K562 treated with DMSO at 1 percent for 12 hours (cell line): ENCODE measurements around the gene CEMIP2. TPM values are rescaled to one million over a fixed set of nuclear protein-coding genes. Genes with fewer than 3 reads are reported as not detected.

Experiments used
- total RNA-seq: library from RNA; unstranded; fragments of 300-600 nt; gene quantifications from 2 replicates; pipeline ENCODE4 v1.2.3, GENCODE V29; 2022; ENCODE audit not compliant: insufficient read depth

The CEMIP2 gene, protein sequence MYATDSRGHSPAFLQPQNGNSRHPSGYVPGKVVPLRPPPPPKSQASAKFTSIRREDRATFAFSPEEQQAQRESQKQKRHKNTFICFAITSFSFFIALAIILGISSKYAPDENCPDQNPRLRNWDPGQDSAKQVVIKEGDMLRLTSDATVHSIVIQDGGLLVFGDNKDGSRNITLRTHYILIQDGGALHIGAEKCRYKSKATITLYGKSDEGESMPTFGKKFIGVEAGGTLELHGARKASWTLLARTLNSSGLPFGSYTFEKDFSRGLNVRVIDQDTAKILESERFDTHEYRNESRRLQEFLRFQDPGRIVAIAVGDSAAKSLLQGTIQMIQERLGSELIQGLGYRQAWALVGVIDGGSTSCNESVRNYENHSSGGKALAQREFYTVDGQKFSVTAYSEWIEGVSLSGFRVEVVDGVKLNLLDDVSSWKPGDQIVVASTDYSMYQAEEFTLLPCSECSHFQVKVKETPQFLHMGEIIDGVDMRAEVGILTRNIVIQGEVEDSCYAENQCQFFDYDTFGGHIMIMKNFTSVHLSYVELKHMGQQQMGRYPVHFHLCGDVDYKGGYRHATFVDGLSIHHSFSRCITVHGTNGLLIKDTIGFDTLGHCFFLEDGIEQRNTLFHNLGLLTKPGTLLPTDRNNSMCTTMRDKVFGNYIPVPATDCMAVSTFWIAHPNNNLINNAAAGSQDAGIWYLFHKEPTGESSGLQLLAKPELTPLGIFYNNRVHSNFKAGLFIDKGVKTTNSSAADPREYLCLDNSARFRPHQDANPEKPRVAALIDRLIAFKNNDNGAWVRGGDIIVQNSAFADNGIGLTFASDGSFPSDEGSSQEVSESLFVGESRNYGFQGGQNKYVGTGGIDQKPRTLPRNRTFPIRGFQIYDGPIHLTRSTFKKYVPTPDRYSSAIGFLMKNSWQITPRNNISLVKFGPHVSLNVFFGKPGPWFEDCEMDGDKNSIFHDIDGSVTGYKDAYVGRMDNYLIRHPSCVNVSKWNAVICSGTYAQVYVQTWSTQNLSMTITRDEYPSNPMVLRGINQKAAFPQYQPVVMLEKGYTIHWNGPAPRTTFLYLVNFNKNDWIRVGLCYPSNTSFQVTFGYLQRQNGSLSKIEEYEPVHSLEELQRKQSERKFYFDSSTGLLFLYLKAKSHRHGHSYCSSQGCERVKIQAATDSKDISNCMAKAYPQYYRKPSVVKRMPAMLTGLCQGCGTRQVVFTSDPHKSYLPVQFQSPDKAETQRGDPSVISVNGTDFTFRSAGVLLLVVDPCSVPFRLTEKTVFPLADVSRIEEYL (N-terminal part only)
- 13.0 and 31.3 TPM in 2 replicates for total RNA-seq

DNA sequence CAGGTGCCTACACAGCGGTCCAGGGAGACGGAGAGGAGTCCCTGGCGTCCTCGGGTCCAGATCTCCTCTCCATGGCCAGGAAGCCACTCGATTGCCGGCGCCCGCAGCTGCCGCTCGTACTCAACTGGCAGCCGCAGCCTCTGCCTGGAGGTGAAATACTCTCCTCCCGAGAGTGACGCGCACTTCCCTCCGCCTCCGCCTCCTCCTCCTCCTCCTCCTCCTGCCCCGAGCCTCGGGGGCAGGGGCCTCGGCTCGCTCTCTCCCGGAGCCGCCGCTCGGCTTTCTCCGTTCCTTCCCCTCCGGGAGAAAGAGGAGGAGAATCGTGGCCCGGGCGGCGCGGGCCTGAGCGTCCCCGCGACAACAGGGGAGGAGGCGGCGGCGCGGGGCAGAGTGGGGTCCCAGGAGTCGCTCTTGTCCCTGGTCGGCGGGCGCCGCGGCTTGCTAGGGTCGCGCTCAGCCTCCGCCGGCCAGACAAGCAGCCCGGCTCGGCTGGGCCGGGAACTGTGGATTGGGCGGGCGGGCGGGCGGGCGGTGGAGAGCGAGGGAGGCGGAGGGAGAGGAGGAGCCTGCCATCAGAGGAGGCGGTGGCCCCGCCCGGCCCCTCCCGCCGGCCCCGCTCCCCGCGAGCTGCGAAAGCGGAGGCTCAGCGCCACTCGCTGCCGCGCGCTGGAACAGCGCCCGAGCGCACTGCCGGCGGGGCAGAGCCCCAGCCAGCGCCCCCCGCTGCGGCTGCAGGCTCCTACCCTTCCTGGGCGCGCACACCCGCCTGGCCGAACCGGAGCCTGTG, at the start of gene CEMIP2:
CEMIP2 (minus strand) TSS at position 126 of the 787 bp plus-strand sequence. CDS start 18,140 bp downstream, outside the sequence.

Other genes starting within 250 kb of the CEMIP2 start
- gene ABHD17B, start 142.7 kb upstream of the CEMIP2 start, total RNA-seq: 5.7 and 13.5 TPM in 2 replicates
- 7.8 and 13.6 TPM in 2 replicates for gene C9orf85, start 143.1 kb upstream of the CEMIP2 start, total RNA-seq